WTC11 (cell line): ENCODE data around the gene TBX15. TPM values are rescaled to one million over a fixed set of nuclear protein-coding genes. Genes with fewer than 3 reads are reported as not detected.

Experiments used
- ATAC-seq: fragments of 200-7000 bp; cut with Tn5 transposase; 2 replicates; pipeline ENCODE4 v1.10.0; 2021; ENCODE audit warnings: mild to moderate bottlenecking, moderate library complexity
- CTCF ChIA-PET: fragments of 300-600 bp; sonication (Branson Sonifier 250); formaldehyde crosslinking; loops from one replicate; lab custom pipeline; 2021; ENCODE audit warnings: antibody characterized with exemption; lab: Charles Lee
- POLR2A ChIA-PET: fragments of 350-600 bp; sonication (Branson Sonifier 250); formaldehyde crosslinking; loops from one replicate; lab custom pipeline; 2021; ENCODE audit warnings: antibody characterized with exemption; lab: Charles Lee
- DNase-seq: peaks from one replicate; pipeline ENCODE4 v3.0.0; 2021; ENCODE audit warnings: low spot score
- H3K27ac Mint-ChIP-seq: 2 replicates; pipeline ENCODE4 v1.8.0; 2021; ENCODE audit warnings: mixed read lengths
- H3K27me3 Mint-ChIP-seq: 2 replicates; pipeline ENCODE4 v1.8.0; 2021; ENCODE audit warnings: low read depth, mild to moderate bottlenecking, moderate library complexity, mixed read lengths
- H3K36me3 Mint-ChIP-seq: 2 replicates; pipeline ENCODE4 v1.8.0; 2021; ENCODE audit warnings: mixed read lengths
- H3K4me1 Mint-ChIP-seq: 2 replicates; pipeline ENCODE4 v1.8.0; 2022; ENCODE audit warnings: mixed read lengths
- H3K4me3 Mint-ChIP-seq: 2 replicates; pipeline ENCODE4 v1.8.0; 2021; ENCODE audit warnings: mild to moderate bottlenecking, moderate library complexity, mixed read lengths
- H3K9me3 Mint-ChIP-seq: 2 replicates; pipeline ENCODE4 v1.8.0; 2021; ENCODE audit warnings: mixed read lengths
- CBFB ChIP-seq: sonication (generic); formaldehyde crosslinking; IDR thresholded peaks from 2 replicates; pipeline ENCODE4 v1.8.1; 2022; ENCODE audit warnings: mild to moderate bottlenecking, low read depth, missing genetic modification reagents
- EMX1 ChIP-seq: fragments of 250-450 bp; sonication (Bioruptor Pico); IDR thresholded peaks from 2 replicates; pipeline ENCODE4 v1.8.0; 2021; ENCODE audit warnings: mild to moderate bottlenecking
- ETV6 ChIP-seq: sonication (generic); formaldehyde crosslinking; IDR thresholded peaks from 2 replicates; pipeline ENCODE4 v1.8.1; 2022; ENCODE audit warnings: mild to moderate bottlenecking, missing genetic modification reagents
- IRF2 ChIP-seq: sonication (generic); formaldehyde crosslinking; IDR thresholded peaks from 2 replicates; pipeline ENCODE4 v1.8.0; 2022; ENCODE audit warnings: low read depth, missing genetic modification reagents, borderline replicate concordance
- JUN ChIP-seq: sonication (generic); formaldehyde crosslinking; IDR thresholded peaks from 2 replicates; pipeline ENCODE4 v1.8.0; 2023; ENCODE audit warnings: mild to moderate bottlenecking, missing genetic modification reagents
- NFE2L1 ChIP-seq: sonication (generic); formaldehyde crosslinking; IDR thresholded peaks from 2 replicates; pipeline ENCODE4 v1.8.1; 2023; ENCODE audit warnings: missing genetic modification reagents
- PRRX2 ChIP-seq: fragments of 250-450 bp; sonication (Bioruptor Pico); IDR thresholded peaks from 2 replicates; pipeline ENCODE4 v1.8.0; 2021; ENCODE audit warnings: mild to moderate bottlenecking
- RELA ChIP-seq: sonication (generic); formaldehyde crosslinking; IDR thresholded peaks from 2 replicates; pipeline ENCODE4 v1.8.1; 2022; ENCODE audit warnings: missing genetic modification reagents, mild to moderate bottlenecking, borderline replicate concordance
- RORB ChIP-seq: fragments of 250-450 bp; sonication (Bioruptor Pico); IDR thresholded peaks from 2 replicates; pipeline ENCODE4 v1.9.0; 2021; ENCODE audit warnings: mild to moderate bottlenecking
- ZNF263 ChIP-seq: sonication (generic); formaldehyde crosslinking; IDR thresholded peaks from 2 replicates; pipeline ENCODE4 v1.8.1; 2022; ENCODE audit warnings: low read depth, mild to moderate bottlenecking, moderate library complexity, missing genetic modification reagents
- ZNF317 ChIP-seq: sonication (generic); formaldehyde crosslinking; IDR thresholded peaks from 2 replicates; pipeline ENCODE4 v1.8.1; 2023; ENCODE audit warnings: low read depth, mild to moderate bottlenecking, moderate library complexity, missing genetic modification reagents, borderline replicate concordance
- ZNF423 ChIP-seq: fragments of 250-450 bp; sonication (Bioruptor Pico); IDR thresholded peaks from 2 replicates; pipeline ENCODE4 v2.1.2; 2022; ENCODE audit warnings: mild to moderate bottlenecking, moderate library complexity
- total RNA-seq: library from RNA; stranded (reverse); gene quantifications from 3 replicates; pipeline ENCODE4 v1.2.3, GENCODE V29; 2021
- TF ChIP-seq, protein P1 (sequence below): fragments of 250-450 bp; sonication (Bioruptor Pico); IDR thresholded peaks from 2 replicates; pipeline ENCODE4 v2.1.2; 2022; ENCODE audit warnings: mild to moderate bottlenecking, moderate library complexity
- TF ChIP-seq, protein P2 (sequence below): sonication (generic); formaldehyde crosslinking; IDR thresholded peaks from 2 replicates; pipeline ENCODE4 v1.8.1; 2022; ENCODE audit warnings: mild to moderate bottlenecking, missing genetic modification reagents, moderate library complexity, borderline replicate concordance
- TF ChIP-seq, protein P3 (sequence below): sonication (generic); formaldehyde crosslinking; IDR thresholded peaks from 2 replicates; pipeline ENCODE4 v1.8.1; 2023; ENCODE audit warnings: mild to moderate bottlenecking, missing genetic modification reagents
- TF ChIP-seq, protein P4 (sequence below): sonication (generic); formaldehyde crosslinking; conservative IDR thresholded peaks from 2 replicates; pipeline ENCODE4 v1.8.1; 2022; ENCODE audit warnings: mild to moderate bottlenecking, missing genetic modification reagents
- TF ChIP-seq, protein P5 (sequence below): sonication (generic); formaldehyde crosslinking; IDR thresholded peaks from 2 replicates; pipeline ENCODE4 v1.8.1; 2022; ENCODE audit warnings: low read depth, missing genetic modification reagents, borderline replicate concordance
- TF ChIP-seq, protein P6 (sequence below): sonication (generic); formaldehyde crosslinking; IDR thresholded peaks from 2 replicates; pipeline ENCODE4 v1.8.1; 2023; ENCODE audit warnings: mild to moderate bottlenecking, missing genetic modification reagents, moderate library complexity
- TF ChIP-seq, protein P7 (sequence below): sonication (generic); formaldehyde crosslinking; IDR thresholded peaks from 2 replicates; pipeline ENCODE4 v1.8.0; 2022; ENCODE audit warnings: mild to moderate bottlenecking, missing genetic modification reagents

TBX15 gene
- total RNA-seq, 1 experiment from 2014 or later = 0.11 TPM

DNA sequence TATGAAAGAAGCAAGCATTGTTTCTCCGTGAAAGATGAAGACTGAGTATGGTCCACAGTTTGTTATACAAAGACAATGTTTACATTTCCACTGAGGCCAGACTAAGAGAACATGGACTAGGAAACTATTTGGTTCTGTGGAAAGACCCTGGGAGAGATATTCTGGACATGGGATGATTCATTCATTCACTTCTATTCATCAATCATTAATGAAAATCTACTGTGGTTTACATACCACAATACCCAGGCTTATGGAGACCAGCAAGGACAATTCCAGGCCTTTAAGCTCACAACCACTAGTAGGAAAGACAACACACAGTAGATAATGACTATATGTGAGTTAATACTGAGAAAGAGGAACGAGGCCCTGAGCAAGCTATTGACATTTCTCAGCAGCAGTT is 125.4 kb downstream of the TBX15 start (continued):
- TF ChIP-seq ETV6 (CRISPR knock-in tag) (no peak), ZNF317 (CRISPR knock-in tag) (no peak), ZNF263 (CRISPR knock-in tag) (no peak), RORB (CRISPR knock-in tag) (no peak), NFE2L1 (CRISPR knock-in tag) (no peak), CBFB (no peak)
- TF ChIP-seq, protein P1, sequence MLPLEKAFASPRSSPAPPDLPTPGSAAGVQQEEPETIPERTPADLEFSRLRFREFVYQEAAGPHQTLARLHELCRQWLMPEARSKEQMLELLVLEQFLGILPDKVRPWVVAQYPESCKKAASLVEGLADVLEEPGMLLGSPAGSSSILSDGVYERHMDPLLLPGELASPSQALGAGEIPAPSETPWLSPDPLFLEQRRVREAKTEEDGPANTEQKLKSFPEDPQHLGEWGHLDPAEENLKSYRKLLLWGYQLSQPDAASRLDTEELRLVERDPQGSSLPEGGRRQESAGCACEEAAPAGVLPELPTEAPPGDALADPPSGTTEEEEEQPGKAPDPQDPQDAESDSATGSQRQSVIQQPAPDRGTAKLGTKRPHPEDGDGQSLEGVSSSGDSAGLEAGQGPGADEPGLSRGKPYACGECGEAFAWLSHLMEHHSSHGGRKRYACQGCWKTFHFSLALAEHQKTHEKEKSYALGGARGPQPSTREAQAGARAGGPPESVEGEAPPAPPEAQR (CRISPR knock-in tag) = no peak
- TF ChIP-seq, all 79 proteins: peak for 0

DNA sequence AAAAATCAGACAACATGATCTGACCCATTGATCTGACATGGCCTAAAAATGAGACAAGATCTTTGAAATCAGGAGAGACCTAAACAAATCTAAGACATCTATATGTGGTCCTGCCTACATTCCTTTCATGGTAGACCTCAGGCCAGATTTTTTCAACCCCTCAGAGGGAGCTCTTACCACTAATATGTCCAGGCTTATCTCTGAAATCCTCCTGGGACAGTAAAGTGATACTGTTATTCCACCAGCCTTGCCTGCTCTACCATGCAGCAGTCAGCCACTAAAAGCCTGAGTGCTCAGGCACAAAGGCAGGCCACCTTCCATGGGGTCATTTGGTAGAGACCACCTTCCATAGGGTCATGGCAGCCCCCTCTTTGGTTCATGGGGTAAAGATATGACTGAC is 126.9 kb downstream of the TBX15 start:
- POLR2A ChIA-PET = no interaction called here
- TF ChIP-seq ZNF317 (CRISPR knock-in tag) = no peak
- TF ChIP-seq, protein P2, sequence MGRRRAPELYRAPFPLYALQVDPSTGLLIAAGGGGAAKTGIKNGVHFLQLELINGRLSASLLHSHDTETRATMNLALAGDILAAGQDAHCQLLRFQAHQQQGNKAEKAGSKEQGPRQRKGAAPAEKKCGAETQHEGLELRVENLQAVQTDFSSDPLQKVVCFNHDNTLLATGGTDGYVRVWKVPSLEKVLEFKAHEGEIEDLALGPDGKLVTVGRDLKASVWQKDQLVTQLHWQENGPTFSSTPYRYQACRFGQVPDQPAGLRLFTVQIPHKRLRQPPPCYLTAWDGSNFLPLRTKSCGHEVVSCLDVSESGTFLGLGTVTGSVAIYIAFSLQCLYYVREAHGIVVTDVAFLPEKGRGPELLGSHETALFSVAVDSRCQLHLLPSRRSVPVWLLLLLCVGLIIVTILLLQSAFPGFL (CRISPR knock-in tag) = no peak
- no peak for TF ChIP-seq RELA (CRISPR knock-in tag)
- no peak for TF ChIP-seq RORB (CRISPR knock-in tag)
- no peak for TF ChIP-seq ZNF423 (CRISPR knock-in tag)
- TF ChIP-seq PRRX2 = no peak
- TF ChIP-seq, protein P3, sequence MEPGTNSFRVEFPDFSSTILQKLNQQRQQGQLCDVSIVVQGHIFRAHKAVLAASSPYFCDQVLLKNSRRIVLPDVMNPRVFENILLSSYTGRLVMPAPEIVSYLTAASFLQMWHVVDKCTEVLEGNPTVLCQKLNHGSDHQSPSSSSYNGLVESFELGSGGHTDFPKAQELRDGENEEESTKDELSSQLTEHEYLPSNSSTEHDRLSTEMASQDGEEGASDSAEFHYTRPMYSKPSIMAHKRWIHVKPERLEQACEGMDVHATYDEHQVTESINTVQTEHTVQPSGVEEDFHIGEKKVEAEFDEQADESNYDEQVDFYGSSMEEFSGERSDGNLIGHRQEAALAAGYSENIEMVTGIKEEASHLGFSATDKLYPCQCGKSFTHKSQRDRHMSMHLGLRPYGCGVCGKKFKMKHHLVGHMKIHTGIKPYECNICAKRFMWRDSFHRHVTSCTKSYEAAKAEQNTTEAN (CRISPR knock-in tag) = no peak
- TF ChIP-seq JUN = no peak
- TF ChIP-seq, protein P4, sequence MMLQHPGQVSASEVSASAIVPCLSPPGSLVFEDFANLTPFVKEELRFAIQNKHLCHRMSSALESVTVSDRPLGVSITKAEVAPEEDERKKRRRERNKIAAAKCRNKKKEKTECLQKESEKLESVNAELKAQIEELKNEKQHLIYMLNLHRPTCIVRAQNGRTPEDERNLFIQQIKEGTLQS (CRISPR knock-in tag) = no peak
- TF ChIP-seq, protein P5, sequence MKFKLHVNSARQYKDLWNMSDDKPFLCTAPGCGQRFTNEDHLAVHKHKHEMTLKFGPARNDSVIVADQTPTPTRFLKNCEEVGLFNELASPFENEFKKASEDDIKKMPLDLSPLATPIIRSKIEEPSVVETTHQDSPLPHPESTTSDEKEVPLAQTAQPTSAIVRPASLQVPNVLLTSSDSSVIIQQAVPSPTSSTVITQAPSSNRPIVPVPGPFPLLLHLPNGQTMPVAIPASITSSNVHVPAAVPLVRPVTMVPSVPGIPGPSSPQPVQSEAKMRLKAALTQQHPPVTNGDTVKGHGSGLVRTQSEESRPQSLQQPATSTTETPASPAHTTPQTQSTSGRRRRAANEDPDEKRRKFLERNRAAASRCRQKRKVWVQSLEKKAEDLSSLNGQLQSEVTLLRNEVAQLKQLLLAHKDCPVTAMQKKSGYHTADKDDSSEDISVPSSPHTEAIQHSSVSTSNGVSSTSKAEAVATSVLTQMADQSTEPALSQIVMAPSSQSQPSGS (CRISPR knock-in tag) = no peak
- TF ChIP-seq, protein P6, sequence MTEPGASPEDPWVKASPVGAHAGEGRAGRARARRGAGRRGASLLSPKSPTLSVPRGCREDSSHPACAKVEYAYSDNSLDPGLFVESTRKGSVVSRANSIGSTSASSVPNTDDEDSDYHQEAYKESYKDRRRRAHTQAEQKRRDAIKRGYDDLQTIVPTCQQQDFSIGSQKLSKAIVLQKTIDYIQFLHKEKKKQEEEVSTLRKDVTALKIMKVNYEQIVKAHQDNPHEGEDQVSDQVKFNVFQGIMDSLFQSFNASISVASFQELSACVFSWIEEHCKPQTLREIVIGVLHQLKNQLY (CRISPR knock-in tag) = no peak
- no peak for TF ChIP-seq EMX1 (CRISPR knock-in tag)
- Mint-ChIP-seq H3K4me1 (peaks cover under 1% of the 10 kb centered on the region; the same call in 1 of the 2 replicates), H3K4me3 (no peak overlapping the region), H3K9me3 (no peaks in the 10 kb centered on the region), H3K27ac (no peak overlapping the region), H3K27me3 (no peaks in the 10 kb centered on the region; the same call in 1 of the 2 replicates), H3K36me3 (no peaks in the 10 kb centered on the region)
- DNase-seq (no peak), ATAC-seq (no peak)
- CTCF ChIA-PET = no interaction called here

DNA sequence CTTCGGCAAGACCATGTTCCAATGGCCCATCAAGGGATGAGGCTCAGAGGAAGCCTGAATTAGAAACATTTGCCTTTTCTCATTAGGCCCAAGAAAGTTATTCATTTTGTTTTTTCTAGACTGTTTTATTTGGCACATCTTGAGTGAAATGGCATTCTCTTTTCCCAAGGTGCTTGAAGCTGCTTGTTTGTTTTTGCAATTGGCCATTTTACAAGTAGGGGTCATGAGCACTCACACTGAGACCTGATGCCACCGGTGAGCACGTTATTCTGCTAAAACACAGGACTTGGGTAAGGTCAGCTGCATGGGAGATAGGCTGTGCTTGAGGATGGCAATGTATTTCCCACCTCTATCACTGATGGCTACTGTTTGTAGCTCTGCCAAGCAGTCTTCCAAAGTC is 128.1 kb downstream of the TBX15 start:
- Mint-ChIP-seq H3K9me3 (no peaks in the 10 kb centered on the region), H3K36me3 (no peaks in the 10 kb centered on the region), H3K4me1 (no peaks in the 10 kb centered on the region), H3K27ac (no peak overlapping the region), H3K4me3 (no peak overlapping the region), H3K27me3 (no peaks in the 10 kb centered on the region; the same call in 1 of the 2 replicates)
- TF ChIP-seq, protein P3 (CRISPR knock-in tag) = no peak
- TF ChIP-seq IRF2 (CRISPR knock-in tag) = no peak
- TF ChIP-seq, protein P7, sequence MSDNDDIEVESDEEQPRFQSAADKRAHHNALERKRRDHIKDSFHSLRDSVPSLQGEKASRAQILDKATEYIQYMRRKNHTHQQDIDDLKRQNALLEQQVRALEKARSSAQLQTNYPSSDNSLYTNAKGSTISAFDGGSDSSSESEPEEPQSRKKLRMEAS (CRISPR knock-in tag) = no peak
- CTCF ChIA-PET = no interaction called here
- no peak for ATAC-seq
- POLR2A ChIA-PET = no interaction called here
- DNase-seq = no peak
